PFSK-1 (cell line): ENCODE data around the gene ZNF701.
A peak's percentile ranks its signal among the peaks of the same experiment; 100 is the strongest.

Experiments used
- FOXP2 ChIP-seq: optimal IDR thresholded peaks from 2 replicates; pipeline ENCODE3; 2011; ENCODE audit warnings: borderline replicate concordance, control low read depth, inconsistent platforms; ENCODE audit not compliant: insufficient read depth; ENCODE audit errors: extremely low read length, extremely low read depth
- POLR2AphosphoS5 ChIP-seq: IDR thresholded peaks from 2 replicates; pipeline ENCODE4 v1.6.1; 2012; ENCODE audit warnings: low read depth, mild to moderate bottlenecking, control low read depth, low read length, moderate library complexity
- REST ChIP-seq, 2 experiments: IDR thresholded peaks; 2 replicates each; pipeline versions ENCODE4 v1.6.1 to v1.8.0; 2011 to 2012; ENCODE audit warnings: low read depth in 2 of 2, low read length in 2 of 2, control low read depth in 1 of 2, inconsistent platforms in 1 of 2, mild to moderate bottlenecking in 1 of 2, moderate library complexity in 1 of 2; ENCODE audit not compliant: insufficient read depth in 1 of 2
- SIN3A ChIP-seq: IDR thresholded peaks from 2 replicates; pipeline ENCODE4 v1.6.1; 2012; ENCODE audit warnings: mild to moderate bottlenecking, low read length, moderate library complexity, borderline replicate concordance; ENCODE audit not compliant: insufficient read depth
- TAF1 ChIP-seq: IDR thresholded peaks from 2 replicates; pipeline ENCODE4 v1.6.1; 2012; ENCODE audit warnings: low read length, control low read depth, borderline replicate concordance; ENCODE audit not compliant: insufficient read depth

ZNF701 gene

GRCh38 chr19:52599241-52599640, 29.2 kb downstream of the ZNF701 start:
- no peak for TF ChIP-seq FOXP2
- no peak for TF ChIP-seq SIN3A
- no peak for TF ChIP-seq POLR2AphosphoS5
- no peak for TF ChIP-seq TAF1
- no peak for TF ChIP-seq REST (IDR thresholded peaks at IDR 0.05; ENCODE audit: insufficient read depth in 1 of 2, low read depth in 2 of 2, low read length in 2 of 2)

GRCh38 chr19:52600639-52601024, 30.5 kb downstream of the ZNF701 start:
- TF ChIP-seq TAF1, result no peak
- no peak for TF ChIP-seq SIN3A
- TF ChIP-seq REST (IDR thresholded peaks at IDR 0.05; ENCODE audit: insufficient read depth in 1 of 2, low read depth in 2 of 2, low read length in 2 of 2), result no peak
- no peak for TF ChIP-seq FOXP2
- no peak for TF ChIP-seq POLR2AphosphoS5

GRCh38 chr19:52601025-52601973, 31.2 kb downstream of the ZNF701 start:
- TF ChIP-seq FOXP2 (no peak), POLR2AphosphoS5 (peak; percentile 32; the same call in 1 of the 2 replicates)

- TF ChIP-seq FOXP2, result no peak
- no peak for TF ChIP-seq SIN3A
- no peak for TF ChIP-seq REST (IDR thresholded peaks at IDR 0.05; ENCODE audit: insufficient read depth in 1 of 2, low read depth in 2 of 2, low read length in 2 of 2)
- no peak for TF ChIP-seq POLR2AphosphoS5
- TF ChIP-seq TAF1, result no peak
Observed at GRCh38 chr19:52602941-52603340, 32.9 kb downstream of the ZNF701 start.

GRCh38 chr19:52603558-52604207, 33.6 kb downstream of the ZNF701 start:
- TF ChIP-seq REST (IDR thresholded peaks at IDR 0.05; ENCODE audit: insufficient read depth in 1 of 2, low read depth in 2 of 2, low read length in 2 of 2) (no peak), TAF1 (no peak), SIN3A (no peak), FOXP2 (no peak), POLR2AphosphoS5 (no peak)
